ENCODE results near the gene FAM200C.

Gene FAM200C

GRCh38 chr5:160366230-160366629 lies 33.6 kb downstream of the FAM200C start:
- no peak for DNase-seq

GRCh38 chr5:160363660-160364395 lies 36.0 kb downstream of the FAM200C start:
- no peak for DNase-seq

GRCh38 chr5:160363211-160363610 lies 36.6 kb downstream of the FAM200C start:
- no peak for DNase-seq

- DNase-seq, result no peak
Measured at GRCh38 chr5:160361624-160362228, 38.1 kb downstream of the FAM200C start.

- DNase-seq, result no peak
Measured at GRCh38 chr5:160360310-160360709, 39.5 kb downstream of the FAM200C start.

GRCh38 chr5:160359816-160360215 lies 40.0 kb downstream of the FAM200C start:
- no peak for DNase-seq

GRCh38 chr5:160359242-160359641 lies 40.6 kb downstream of the FAM200C start:
- no peak for DNase-seq

GRCh38 chr5:160357861-160358411 lies 41.9 kb downstream of the FAM200C start:
- DNase-seq, result no peak

- no peak for DNase-seq
Measured at GRCh38 chr5:160357394-160357793, 42.5 kb downstream of the FAM200C start.

GRCh38 chr5:160356550-160357347 lies 43.1 kb downstream of the FAM200C start:
- no peak for DNase-seq

- DNase-seq, result no peak
Measured at GRCh38 chr5:160354666-160355065, 45.2 kb downstream of the FAM200C start.

- no peak for DNase-seq
Measured at GRCh38 chr5:160353379-160353778, 46.5 kb downstream of the FAM200C start.

GRCh38 chr5:160352308-160352707 lies 47.5 kb downstream of the FAM200C start:
- no peak for DNase-seq

GRCh38 chr5:160349935-160350303 lies 49.9 kb downstream of the FAM200C start:
- no peak for DNase-seq

GRCh38 chr5:160349249-160349934 lies 50.5 kb downstream of the FAM200C start:
- DNase-seq, result no peak

- no peak for DNase-seq
Measured at GRCh38 chr5:160348080-160348479, 51.8 kb downstream of the FAM200C start.

GRCh38 chr5:160347448-160347847 lies 52.4 kb downstream of the FAM200C start:
- no peak for DNase-seq

Measured in T-helper 2 cell (primary cell).